Activated naive CD8-positive, alpha-beta T cell treated with anti-CD3 and anti-CD28 coated beads, Interleukin-2, amount 50 U/mL, for 16 hours (primary cell): Measurements from ENCODE around the gene LARP7.
A peak's percentile ranks its signal among the peaks of the same experiment; 100 is the strongest.
"Not testable (repeated sequence)": the region's sequence is repeated elsewhere in the genome, so short reads cannot be mapped to it uniquely, and the experiment has no call there.

ENCODE experiments used
- DNase-seq: peaks from one replicate; pipeline ENCODE4 v3.0.0-alpha.2; 2020; ENCODE audit warnings: low read depth, low spot score

Gene LARP7

GRCh38 chr4:112636688-112637551 is at the start of gene LARP7, which contains the start of gene ZGRF1:
Gene LARP7, plus strand, starts transcription at chr4:112637143. Its CDS starts 7,527 bp downstream, at chr4:112644670.
Gene ZGRF1, minus strand, starts transcription at chr4:112636909. Its CDS starts 3,733 bp downstream, at chr4:112633176.
- DNase-seq: peak; percentile 92

GRCh38 chr4:112589206-112589605 is 47.7 kb upstream of the LARP7 start:
- DNase-seq: no peak

GRCh38 chr4:112591593-112591992 is 45.4 kb upstream of the LARP7 start:
- no peak for DNase-seq

- DNase-seq: no peak
Observed at GRCh38 chr4:112592717-112593116, 44.2 kb upstream of the LARP7 start.

GRCh38 chr4:112593438-112594133 is 43.4 kb upstream of the LARP7 start:
- DNase-seq: no peak

- no peak for DNase-seq
Observed at GRCh38 chr4:112594993-112595392, 42.0 kb upstream of the LARP7 start.

GRCh38 chr4:112604589-112604988 is 32.4 kb upstream of the LARP7 start:
- DNase-seq: peak; percentile 2

- DNase-seq: not testable (repeated sequence)
Observed at GRCh38 chr4:112612814-112613213, 24.1 kb upstream of the LARP7 start.

- no peak for DNase-seq
Observed at GRCh38 chr4:112616984-112617383, 20.0 kb upstream of the LARP7 start.

GRCh38 chr4:112626228-112626627 is 10.7 kb upstream of the LARP7 start:
- DNase-seq: no peak

- DNase-seq: no peak
Observed at GRCh38 chr4:112633477-112634235, 3.3 kb upstream of the LARP7 start.

GRCh38 chr4:112637552-112637866 is 566 bp downstream of the LARP7 start:
- DNase-seq: no peak

GRCh38 chr4:112642526-112642925 is 5.6 kb downstream of the LARP7 start:
- no peak for DNase-seq

- not testable (repeated sequence) for DNase-seq
Observed at GRCh38 chr4:112644595-112645535, 7.9 kb downstream of the LARP7 start.

GRCh38 chr4:112645541-112646329 is 8.8 kb downstream of the LARP7 start:
- no peak for DNase-seq

- DNase-seq: no peak
Observed at GRCh38 chr4:112646632-112647537, 9.9 kb downstream of the LARP7 start.

- DNase-seq: no peak
Observed at GRCh38 chr4:112647785-112648184, 10.8 kb downstream of the LARP7 start.

- no peak for DNase-seq
Observed at GRCh38 chr4:112648263-112649054, 11.5 kb downstream of the LARP7 start.
